Bronchial epithelial cell (primary cell): ENCODE measurements around the gene FAXDC2. TPM values are rescaled to one million over a fixed set of nuclear protein-coding genes. Genes with fewer than 3 reads are reported as not detected.
"Not testable (repeated sequence)": the region's sequence is repeated elsewhere in the genome, so short reads cannot be mapped to it uniquely, and the experiment has no call there.

Source experiments
- DNase-seq: peaks from one replicate; pipeline ENCODE4 v3.0.0-alpha.2; 2010; ENCODE audit warnings: low read depth
- FAIRE-seq: peaks from 2 replicates; lab custom pipeline; 2011; peaks lifted over from hg19 to GRCh38; lab: Jason Lieb, UNC
- H3K27me3 ChIP-seq: 2 replicates; pipeline ENCODE4 v1.5.1; 2011; ENCODE audit warnings: low read length; ENCODE audit not compliant: control insufficient read depth, insufficient read depth
- H3K36me3 ChIP-seq: 2 replicates; pipeline ENCODE4 v1.5.1; 2011; ENCODE audit warnings: low read length; ENCODE audit not compliant: control insufficient read depth, insufficient read depth
- H3K4me3 ChIP-seq: 2 replicates; pipeline ENCODE4 v1.5.1; 2011; ENCODE audit warnings: mild to moderate bottlenecking, low read depth, low read length, control low read depth
- total RNA-seq: library from RNA; depleted of rRNA; stranded (reverse); fragments of >200 nt; gene quantifications from 2 replicates; pipeline ENCODE4 v1.2.1, GENCODE V29; 2014
- TF ChIP-seq, protein P1 (sequence below): IDR thresholded peaks from 2 replicates; pipeline ENCODE4 v1.5.1; 2011; ENCODE audit warnings: mild to moderate bottlenecking, moderate library complexity, low read length, control low read depth, inconsistent platforms; ENCODE audit not compliant: insufficient read depth, severe bottlenecking

The FAXDC2 gene
- total RNA-seq, 1 donor from 2014 or later = 1.1 TPM

GRCh38 chr5:154823605-154824004 is 26.8 kb downstream of the FAXDC2 start:
- Histone ChIP-seq H3K4me3 (no peak overlapping the region), H3K36me3 (peaks cover 2% of the 10 kb centered on the region), H3K27me3 (no peaks in the 10 kb centered on the region)
- TF ChIP-seq, protein P1, sequence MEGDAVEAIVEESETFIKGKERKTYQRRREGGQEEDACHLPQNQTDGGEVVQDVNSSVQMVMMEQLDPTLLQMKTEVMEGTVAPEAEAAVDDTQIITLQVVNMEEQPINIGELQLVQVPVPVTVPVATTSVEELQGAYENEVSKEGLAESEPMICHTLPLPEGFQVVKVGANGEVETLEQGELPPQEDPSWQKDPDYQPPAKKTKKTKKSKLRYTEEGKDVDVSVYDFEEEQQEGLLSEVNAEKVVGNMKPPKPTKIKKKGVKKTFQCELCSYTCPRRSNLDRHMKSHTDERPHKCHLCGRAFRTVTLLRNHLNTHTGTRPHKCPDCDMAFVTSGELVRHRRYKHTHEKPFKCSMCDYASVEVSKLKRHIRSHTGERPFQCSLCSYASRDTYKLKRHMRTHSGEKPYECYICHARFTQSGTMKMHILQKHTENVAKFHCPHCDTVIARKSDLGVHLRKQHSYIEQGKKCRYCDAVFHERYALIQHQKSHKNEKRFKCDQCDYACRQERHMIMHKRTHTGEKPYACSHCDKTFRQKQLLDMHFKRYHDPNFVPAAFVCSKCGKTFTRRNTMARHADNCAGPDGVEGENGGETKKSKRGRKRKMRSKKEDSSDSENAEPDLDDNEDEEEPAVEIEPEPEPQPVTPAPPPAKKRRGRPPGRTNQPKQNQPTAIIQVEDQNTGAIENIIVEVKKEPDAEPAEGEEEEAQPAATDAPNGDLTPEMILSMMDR = no peak
- DNase-seq = peak; percentile 19
- FAIRE-seq = no peak

DNA sequence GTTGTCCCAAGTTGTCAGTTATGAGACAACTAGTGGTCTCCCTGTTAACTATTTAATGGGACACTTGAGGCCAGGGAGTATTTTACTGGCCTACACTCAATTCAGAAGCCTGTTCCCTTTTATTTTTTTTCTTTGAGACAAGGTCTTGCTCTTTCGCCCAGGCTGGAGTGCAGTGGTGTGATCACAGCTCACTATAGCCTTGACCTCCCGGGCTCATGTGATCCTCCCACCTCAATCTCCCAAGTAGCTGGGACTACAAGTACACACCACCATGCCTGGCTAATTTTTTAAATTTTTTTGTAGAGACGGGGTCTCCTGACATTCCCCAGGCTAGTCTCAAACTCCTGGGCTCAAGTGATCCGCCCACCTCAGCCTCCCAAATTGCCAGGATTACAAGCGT is 27.5 kb downstream of the FAXDC2 start:
- not testable (repeated sequence) for H3K36me3 ChIP-seq, FAIRE-seq

DNA sequence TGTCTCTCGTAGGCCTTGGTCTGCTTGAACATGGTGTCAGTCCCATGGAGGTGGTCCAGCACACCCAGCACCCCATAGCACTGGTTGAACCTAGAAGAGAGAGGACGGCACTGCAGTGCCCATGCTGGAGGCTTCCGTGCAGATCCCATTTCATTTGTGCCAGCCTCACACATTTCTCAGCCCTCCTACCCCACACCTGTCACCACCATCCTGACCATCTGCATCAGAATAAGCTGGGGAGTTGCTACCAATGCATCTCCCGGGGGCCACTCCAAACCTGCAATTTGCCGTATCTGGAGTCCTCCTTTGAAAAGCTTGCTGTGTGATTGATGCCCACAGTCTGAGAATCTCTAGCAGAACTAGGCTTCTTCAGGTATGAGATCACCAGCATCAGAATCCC is 30.0 kb downstream of the FAXDC2 start:
- TF ChIP-seq, protein P1 = no peak
- Histone ChIP-seq H3K4me3 (no peak overlapping the region), H3K36me3 (peaks cover 11% of the 10 kb centered on the region), H3K27me3 (no peaks in the 10 kb centered on the region)
- no peak for FAIRE-seq
- no peak for DNase-seq

More for the DNA sequence above, 27.5 kb downstream of the FAXDC2 start:
- not testable (repeated sequence) for H3K27me3 ChIP-seq, H3K4me3 ChIP-seq, DNase-seq

- Histone ChIP-seq H3K4me3 (no peak overlapping the region), H3K36me3 (peaks cover 15% of the 10 kb centered on the region), H3K27me3 (no peaks in the 10 kb centered on the region)
- TF ChIP-seq, protein P1 = no peak
- FAIRE-seq = no peak
- DNase-seq = no peak
Measured at GRCh38 chr5:154819546-154819945, 30.9 kb downstream of the FAXDC2 start.

DNA sequence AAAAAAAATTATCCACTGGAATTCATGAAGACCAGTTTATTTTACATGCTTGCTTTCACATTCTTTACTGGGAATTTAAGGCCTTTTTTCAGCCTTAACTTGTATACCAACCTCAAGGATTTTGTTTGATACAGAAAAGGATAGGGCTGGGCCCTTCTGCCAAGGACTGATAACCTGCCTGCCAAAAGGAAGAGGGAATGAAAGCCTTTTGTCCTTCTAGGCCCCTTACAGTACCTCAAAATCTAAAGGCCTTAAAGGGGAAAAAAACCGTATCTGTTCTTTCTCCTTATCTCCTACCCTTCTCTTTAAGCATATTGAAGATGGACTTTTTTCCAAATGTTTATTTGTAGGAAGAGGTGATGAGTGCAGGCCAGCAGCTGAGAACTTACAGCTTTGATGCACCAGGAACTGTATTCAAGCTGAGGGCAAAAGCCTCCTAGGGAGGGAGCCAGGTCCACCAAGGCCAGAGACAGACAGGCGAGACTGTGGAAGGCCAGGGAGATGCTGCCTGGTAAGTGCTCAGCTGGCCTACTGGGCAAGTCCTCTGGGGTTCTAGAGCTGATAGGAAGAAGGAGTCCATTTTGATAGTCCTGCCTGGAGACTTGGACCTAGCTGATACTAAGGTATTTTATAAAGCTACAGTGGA is 31.8 kb downstream of the FAXDC2 start:
- FAIRE-seq = no peak
- Histone ChIP-seq H3K27me3 (no peaks in the 10 kb centered on the region), H3K4me3 (no peak overlapping the region), H3K36me3 (peaks cover 22% of the 10 kb centered on the region)
- no peak for DNase-seq
- TF ChIP-seq, protein P1 = no peak

DNA sequence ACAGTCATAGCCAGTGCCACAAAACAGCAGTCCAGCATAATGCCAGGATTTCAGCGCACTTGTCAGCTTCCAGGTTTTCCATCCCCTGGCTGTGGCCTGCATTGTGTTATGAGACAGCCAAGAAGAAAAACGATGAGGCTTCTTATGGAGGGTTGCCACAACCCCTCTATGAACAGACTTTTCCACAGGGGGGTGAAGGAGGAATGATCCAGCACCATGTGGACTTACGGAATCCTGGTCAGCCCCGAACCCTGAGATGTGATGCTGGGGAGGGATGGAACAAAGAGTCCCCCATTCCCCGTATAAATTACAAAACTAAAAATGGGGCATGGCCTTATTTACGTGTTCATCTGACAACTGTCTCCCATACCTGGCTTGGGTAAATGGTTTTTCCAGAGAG is 32.6 kb downstream of the FAXDC2 start:
- no peak overlapping the region for H3K4me3 ChIP-seq
- peaks cover 28% of the 10 kb centered on the region for H3K36me3 ChIP-seq
- no peaks in the 10 kb centered on the region for H3K27me3 ChIP-seq
- TF ChIP-seq, protein P1 = no peak
- FAIRE-seq = no peak
- DNase-seq = no peak
